Upper lobe of left lung (tissue), 6 donors: ENCODE measurements around the gene CCDC106. TPM values are rescaled to one million over a fixed set of nuclear protein-coding genes. Genes with fewer than 3 reads are reported as not detected.
A peak's percentile ranks its signal among the peaks of the same experiment; 100 is the strongest.

Experiments used
- ATAC-seq, 2 donors: fragments of 200-7000 bp; cut with Tn5 transposase; one replicate each; pipeline ENCODE4 v1.9.1; 2022; ENCODE audit warnings: mild to moderate bottlenecking in 2 of 2, moderate library complexity in 2 of 2; ENCODE audit not compliant: low FRiP score in 2 of 2
- DNase-seq, 2 donors: peaks; one replicate each; pipeline ENCODE4 v3.0.0-alpha.2; 2019 to 2020
- H3K27ac ChIP-seq, 4 donors: fragments of 200-600 bp; sonication (generic); one replicate each; pipeline ENCODE4 v1.5.1; 2016 to 2019
- H3K27me3 ChIP-seq, 4 donors: fragments of 200-600 bp; sonication (generic); one replicate each; pipeline ENCODE4 v1.5.1; 2017 to 2019
- H3K36me3 ChIP-seq, 4 donors: fragments of 200-600 bp; sonication (generic); one replicate each; pipeline ENCODE4 v1.5.1; 2016 to 2019
- H3K4me1 ChIP-seq, 4 donors: fragments of 200-600 bp; sonication (generic); one replicate each; pipeline ENCODE4 v1.5.1; 2018 to 2019
- H3K4me3 ChIP-seq, 4 donors: fragments of 200-600 bp; sonication (generic); one replicate each; pipeline ENCODE4 v1.5.1; 2017 to 2019; ENCODE audit warnings: mild to moderate bottlenecking in 2 of 4, moderate library complexity in 1 of 4
- H3K9me3 ChIP-seq, 4 donors: fragments of 200-600 bp; sonication (generic); one replicate each; pipeline ENCODE4 v1.5.1; 2018 to 2019
- EP300 ChIP-seq, 4 donors: sonication (generic); formaldehyde crosslinking; IDR thresholded peaks; one replicate each; pipeline ENCODE4 v1.5.1; 2017; ENCODE audit warnings: antibody characterized with exemption in 4 of 4, control low read depth in 2 of 4
- POLR2A ChIP-seq, 4 donors: fragments of 450-650 bp; IDR thresholded peaks; one replicate each; pipeline ENCODE4 v1.5.1; 2016 to 2017; ENCODE audit warnings: antibody characterized with exemption in 4 of 4, mild to moderate bottlenecking in 2 of 4
- POLR2AphosphoS5 ChIP-seq, 2 donors: sonication (generic); formaldehyde crosslinking; IDR thresholded peaks; one replicate each; pipeline ENCODE4 v1.5.1; 2017; ENCODE audit warnings: antibody characterized with exemption in 2 of 2
- WGBS, 2 donors: methylation state at CpG; one replicate each; pipeline ENCODE4 v1.1.5; 2017 to 2018; 5-methylcytosine and 5-hydroxymethylcytosine counted together
- total RNA-seq, 6 donors: library from RNA; depleted of rRNA in 4 of 6; stranded (reverse); fragments of >200 nt in 4 of 6; gene quantifications; one replicate each; pipeline versions ENCODE4 v1.1.0 to v1.2.1, GENCODE V29; 2016 to 2021
- TF ChIP-seq, protein P1 (sequence below), 6 experiments: fragments of 450-650 bp in 4 of 6; fragments of 200-600 bp in 2 of 6; sonication (generic) in 2 of 6; IDR thresholded peaks; one replicate each; pipeline ENCODE4 v1.5.1; 2016 to 2019; ENCODE audit warnings: antibody characterized with exemption in 6 of 6
- donor health status: DM: no; HTN: no; CAD: no; lungs with moderate emphysema.
- donor health status: DM: no; HTN: yes; CAD: no; lungs with severe emphysema.

Gene CCDC106
- total RNA-seq, 6 donors from 2014 or later, result 15.3 to 44.0 (median 17.1) TPM

DNA sequence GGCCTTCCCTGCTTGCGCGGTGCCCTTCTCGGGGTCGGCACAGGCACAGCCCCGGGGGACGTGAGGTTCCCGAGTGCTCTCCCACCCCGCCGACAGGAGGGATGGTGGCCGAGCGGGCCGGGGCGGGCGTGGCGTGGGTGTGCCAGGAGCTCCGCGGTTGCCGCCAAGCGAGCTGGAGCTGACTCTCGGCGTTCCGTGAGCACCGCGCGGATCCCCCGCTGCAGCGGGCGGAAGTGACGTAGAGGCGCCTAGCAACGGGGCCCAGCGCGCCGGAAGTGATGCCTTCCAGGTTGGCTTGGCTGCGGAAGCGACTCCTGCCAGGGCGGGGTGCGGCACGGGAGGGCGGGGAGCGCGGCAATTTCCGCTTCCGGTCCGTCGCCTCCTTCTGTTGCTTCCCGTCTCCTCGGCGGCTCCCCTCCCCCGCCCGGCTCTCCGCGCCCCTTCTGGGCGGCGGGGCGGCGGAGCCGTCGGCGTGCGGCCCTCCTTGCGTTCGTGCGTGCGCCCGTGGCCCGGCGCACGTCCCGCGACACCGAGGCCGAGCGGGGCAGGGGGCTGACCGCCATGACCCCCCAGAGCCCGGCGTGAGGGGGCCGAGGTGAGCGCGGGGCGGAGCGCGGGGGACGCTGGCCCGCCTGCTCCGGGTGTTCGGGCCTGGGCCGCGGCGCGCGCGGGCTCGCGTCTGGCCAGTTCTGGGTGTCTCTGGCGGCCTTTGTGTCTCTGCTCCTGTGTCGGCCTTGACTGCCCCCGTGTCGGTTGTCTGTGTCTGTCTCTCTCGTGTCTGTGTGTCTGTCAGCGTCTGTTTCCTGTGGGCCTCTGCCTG is 27.0 kb downstream of the CCDC106 start, which contains the start of gene EPN1:
EPN1 (plus strand) TSS at position 386 of the 820 bp plus-strand sequence. CDS start 3,402 bp downstream, outside the sequence.
- H3K4me1 ChIP-seq, result peaks cover 36 to 69% (median 47%) of the 10 kb centered on the region in 4 donors
- ATAC-seq, result peak; percentile 91 to 96

DNA sequence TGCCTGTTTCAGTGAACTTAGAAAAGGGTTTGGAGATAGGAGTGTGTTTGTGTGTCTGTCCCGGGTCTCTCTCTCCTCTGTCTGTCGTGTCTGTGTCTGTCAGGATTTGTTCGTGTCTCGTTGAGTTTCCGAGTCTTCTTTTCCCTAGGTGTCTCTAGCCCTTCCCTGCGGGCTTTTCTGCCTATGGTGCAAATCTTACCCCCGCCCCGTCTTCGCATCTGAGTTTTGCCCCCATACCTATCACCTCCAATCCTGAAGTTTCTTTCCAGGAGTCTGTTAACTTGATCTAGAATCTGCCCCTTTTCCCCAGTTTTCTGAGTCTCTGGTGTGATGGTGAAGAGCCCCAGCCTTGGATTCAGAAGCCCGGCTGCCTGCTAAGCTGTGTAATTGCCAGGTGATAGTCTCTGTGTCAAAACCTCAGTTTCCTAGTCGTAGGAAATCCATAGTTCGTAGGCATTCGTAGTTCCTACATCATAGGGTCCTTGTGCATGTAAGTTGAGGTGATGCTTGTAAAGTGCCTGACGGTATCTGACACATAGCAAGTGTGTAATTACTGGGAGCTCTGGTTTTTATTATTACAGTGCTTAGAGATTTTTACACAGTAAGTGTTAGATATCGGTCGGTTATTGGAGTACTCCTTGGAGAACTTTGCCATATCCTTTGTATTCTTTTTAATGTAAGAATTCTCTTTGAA is 27.8 kb downstream of the CCDC106 start:
- peak overlapping the region; percentile 69 to 99 (median 89) for H3K4me3 ChIP-seq
- H3K27ac ChIP-seq, result peak overlapping the region; percentile 86 to 98 (median 91)
- H3K4me1 ChIP-seq, result peaks cover 36 to 76% (median 48%) of the 10 kb centered on the region in 4 donors
- H3K27me3 ChIP-seq, result no peaks in the 10 kb centered on the region
- ATAC-seq (no peak), DNase-seq (no peak)
- peaks cover 14 to 51% (median 40%) of the 10 kb centered on the region in 4 donors for H3K36me3 ChIP-seq
- TF ChIP-seq, protein P1, sequence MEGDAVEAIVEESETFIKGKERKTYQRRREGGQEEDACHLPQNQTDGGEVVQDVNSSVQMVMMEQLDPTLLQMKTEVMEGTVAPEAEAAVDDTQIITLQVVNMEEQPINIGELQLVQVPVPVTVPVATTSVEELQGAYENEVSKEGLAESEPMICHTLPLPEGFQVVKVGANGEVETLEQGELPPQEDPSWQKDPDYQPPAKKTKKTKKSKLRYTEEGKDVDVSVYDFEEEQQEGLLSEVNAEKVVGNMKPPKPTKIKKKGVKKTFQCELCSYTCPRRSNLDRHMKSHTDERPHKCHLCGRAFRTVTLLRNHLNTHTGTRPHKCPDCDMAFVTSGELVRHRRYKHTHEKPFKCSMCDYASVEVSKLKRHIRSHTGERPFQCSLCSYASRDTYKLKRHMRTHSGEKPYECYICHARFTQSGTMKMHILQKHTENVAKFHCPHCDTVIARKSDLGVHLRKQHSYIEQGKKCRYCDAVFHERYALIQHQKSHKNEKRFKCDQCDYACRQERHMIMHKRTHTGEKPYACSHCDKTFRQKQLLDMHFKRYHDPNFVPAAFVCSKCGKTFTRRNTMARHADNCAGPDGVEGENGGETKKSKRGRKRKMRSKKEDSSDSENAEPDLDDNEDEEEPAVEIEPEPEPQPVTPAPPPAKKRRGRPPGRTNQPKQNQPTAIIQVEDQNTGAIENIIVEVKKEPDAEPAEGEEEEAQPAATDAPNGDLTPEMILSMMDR (IDR thresholded peaks at IDR 0.05), result no peak
- TF ChIP-seq EP300 (IDR thresholded peaks at IDR 0.05), result no peak
- TF ChIP-seq POLR2AphosphoS5 (IDR thresholded peaks at IDR 0.05), result no peak
- TF ChIP-seq POLR2A (IDR thresholded peaks at IDR 0.05), result no peak
- H3K9me3 ChIP-seq, result no peaks in the 10 kb centered on the region
- WGBS, 2 donors, result 12 to 14% methylated on average over 16 of the region's 16 CpGs

More for the DNA sequence above, 27.0 kb downstream of the CCDC106 start, which contains the start of gene EPN1:
- TF ChIP-seq POLR2A (IDR thresholded peaks at IDR 0.05) (peak in 1 of 4 donors; percentile 75), EP300 (IDR thresholded peaks at IDR 0.05) (peak in 2 of 4 donors; percentile 66 to 74), POLR2AphosphoS5 (IDR thresholded peaks at IDR 0.05) (peak; percentile 87 to 93)
- TF ChIP-seq, protein P1 (IDR thresholded peaks at IDR 0.05), result peak in 3 of 6 experiments; percentile 14 to 29 (median 24)
- WGBS, 2 donors, result 0% methylated on average over 9 of the region's 101 CpGs
- Histone ChIP-seq H3K36me3 (peaks cover 21 to 51% (median 40%) of the 10 kb centered on the region in 4 donors), H3K27ac (peak within 1 kb of the TSS; percentile 86 to 98 (median 91)), H3K4me3 (peak within 1 kb of the TSS; percentile 69 to 99 (median 89)), H3K27me3 (no peaks in the 10 kb centered on the region), H3K9me3 (no peaks in the 10 kb centered on the region)
- DNase-seq, result peak; percentile 97 to 99

DNA sequence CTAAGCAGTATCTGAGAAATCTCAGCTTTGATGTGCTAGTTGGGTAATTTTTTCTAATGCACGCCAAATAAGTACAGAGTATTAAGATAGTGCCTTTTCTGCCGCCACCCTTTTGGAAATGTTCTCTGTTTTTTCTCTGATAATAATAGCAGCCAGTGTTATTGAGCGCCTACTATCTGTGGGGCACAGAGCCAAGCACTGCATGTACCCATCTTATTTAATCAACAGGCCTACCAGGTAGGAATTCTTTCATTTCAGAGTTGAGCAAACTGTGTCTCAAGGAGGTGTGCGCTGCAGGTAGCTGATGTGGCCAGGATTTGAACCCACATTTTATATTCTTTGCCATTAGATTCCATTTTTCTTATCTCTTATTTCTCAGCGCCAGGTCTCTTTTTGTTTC is 28.4 kb downstream of the CCDC106 start:
- ATAC-seq (no peak), DNase-seq (no peak)
- Histone ChIP-seq H3K27ac (peak overlapping the region in 2 of 4 donors; percentile 92 to 98), H3K36me3 (peaks cover 13 to 54% (median 43%) of the 10 kb centered on the region in 4 donors), H3K4me1 (peaks cover 36 to 78% (median 48%) of the 10 kb centered on the region in 4 donors), H3K4me3 (peak overlapping the region in 3 of 4 donors; percentile 80 to 99 (median 98)), H3K27me3 (no peaks in the 10 kb centered on the region), H3K9me3 (no peaks in the 10 kb centered on the region)
- 62 to 63% methylated on average over 5 of the region's 5 CpGs for WGBS, 2 donors
- TF ChIP-seq POLR2A (IDR thresholded peaks at IDR 0.05) (no peak), EP300 (IDR thresholded peaks at IDR 0.05) (no peak), POLR2AphosphoS5 (IDR thresholded peaks at IDR 0.05) (no peak)
- TF ChIP-seq, protein P1 (IDR thresholded peaks at IDR 0.05), result no peak

DNA sequence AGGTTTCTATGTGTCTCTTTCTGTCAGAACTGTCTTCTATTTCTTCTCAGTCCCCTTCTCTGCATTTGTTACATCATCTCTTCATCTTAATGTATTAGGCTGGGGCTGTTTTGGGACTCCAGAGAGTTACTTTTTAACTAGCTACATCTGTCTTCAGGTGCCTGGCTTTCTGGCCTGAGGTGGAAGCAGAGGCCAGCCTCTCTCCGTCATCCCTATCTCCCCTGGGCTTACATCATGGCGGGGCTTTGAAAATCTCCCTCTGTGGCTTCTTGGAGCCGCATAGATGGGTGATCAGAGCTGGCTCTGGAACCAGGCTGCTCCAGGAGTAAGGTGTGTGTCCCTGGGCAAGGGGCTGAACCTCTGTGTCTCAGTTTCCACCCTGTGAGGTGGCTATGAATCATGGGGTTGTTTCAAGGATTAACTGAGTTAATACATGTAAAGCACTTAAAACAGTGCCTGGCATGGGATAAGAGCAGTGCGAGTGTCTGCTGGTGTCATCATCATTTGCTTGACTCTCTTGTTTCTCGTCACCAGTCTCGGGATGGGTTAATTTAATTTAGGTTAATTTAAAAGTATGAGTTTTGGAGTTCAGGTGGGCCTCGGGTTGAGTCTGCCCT is 29.0 kb downstream of the CCDC106 start:
- DNase-seq (no peak), ATAC-seq (no peak)
- no peaks in the 10 kb centered on the region for H3K9me3 ChIP-seq
- no peaks in the 10 kb centered on the region for H3K27me3 ChIP-seq
- H3K4me1 ChIP-seq, result peaks cover 36 to 79% (median 48%) of the 10 kb centered on the region in 4 donors
- peaks cover 13 to 54% (median 45%) of the 10 kb centered on the region in 4 donors for H3K36me3 ChIP-seq
- peak overlapping the region in 2 of 4 donors; percentile 80 to 98 for H3K4me3 ChIP-seq
- 88 to 92% methylated on average over 7 of the region's 7 CpGs for WGBS, 2 donors
- no peak for TF ChIP-seq POLR2AphosphoS5 (IDR thresholded peaks at IDR 0.05)
- TF ChIP-seq, protein P1 (IDR thresholded peaks at IDR 0.05), result no peak
- no peak for TF ChIP-seq POLR2A (IDR thresholded peaks at IDR 0.05)
- no peak for TF ChIP-seq EP300 (IDR thresholded peaks at IDR 0.05)
- peak overlapping the region; percentile 8 to 61 (median 41) for H3K27ac ChIP-seq
